Articular chondrocyte of knee joint (primary cell): ENCODE results near the gene RNF126. TPM values are rescaled to one million over a fixed set of nuclear protein-coding genes. Genes with fewer than 3 reads are reported as not detected.

Source experiments
- total RNA-seq: library from RNA; depleted of rRNA; stranded (reverse); fragments of >200 nt; gene quantifications from 2 replicates; pipeline ENCODE4 v1.2.3, GENCODE V29; 2012

Gene RNF126
- 17.9 and 21.6 TPM in 2 replicates for total RNA-seq

GRCh38 chr19:662962-663681 lies at the start of gene RNF126:
Gene RNF126 (minus strand): TSS chr19:663214. CDS start chr19:663121, 93 bp downstream.

GRCh38 chr19:708154-709143 lies 45.4 kb upstream of the RNF126 start, which contains the start of gene PALM:
Gene PALM (plus strand): TSS chr19:708935. CDS start chr19:709147, 212 bp downstream.

GRCh38 chr19:695352-695949 lies 32.4 kb upstream of the RNF126 start, which contains the start of gene PRSS57:
Gene PRSS57 (minus strand): TSS chr19:695452. CDS start chr19:695430, 22 bp downstream.

GRCh38 chr19:676339-677105 lies 13.5 kb upstream of the RNF126 start, which contains the start of gene FSTL3:
Gene FSTL3 (plus strand): TSS chr19:676392. CDS start chr19:676424, 32 bp downstream.

GRCh38 chr19:639253-640160 lies 23.5 kb downstream of the RNF126 start, which contains the start of gene FGF22:
Gene FGF22 (plus strand): TSS chr19:639879. CDS start chr19:639926, 47 bp downstream.

GRCh38 chr19:633068-633785 lies 29.8 kb downstream of the RNF126 start, which contains the start of gene POLRMT:
Gene POLRMT (minus strand): TSS chr19:633537. CDS start chr19:633512, 25 bp downstream.

Other genes with a start within 250 kb of the RNF126 start
- 0.39 and 1.4 TPM in 2 replicates for gene SHC2, start 202.2 kb downstream of the RNF126 start, total RNA-seq
- gene MADCAM1, start 166.7 kb downstream of the RNF126 start, total RNA-seq, result 0.11 and 0.13 TPM in 2 replicates
- gene TPGS1, start 155.7 kb downstream of the RNF126 start, total RNA-seq, result 25.5 and 29.0 TPM in 2 replicates
- 27.1 and 28.5 TPM in 2 replicates for gene CDC34, start 131.5 kb downstream of the RNF126 start, total RNA-seq
- gene GZMM, start 119.2 kb downstream of the RNF126 start, total RNA-seq, result not detected in 2 replicates
- 245 and 254 TPM in 2 replicates for gene BSG, start 90.6 kb downstream of the RNF126 start, total RNA-seq
- 0.76 and 0.91 TPM in 2 replicates for gene HCN2, start 73.3 kb downstream of the RNF126 start, total RNA-seq
- 15.9 and 18.4 TPM in 2 replicates for gene POLRMT, start 29.7 kb downstream of the RNF126 start, total RNA-seq
- not detected in 2 replicates for gene FGF22, start 23.3 kb downstream of the RNF126 start, total RNA-seq
- 15.9 and 33.2 TPM in 2 replicates for gene FSTL3, start 13.2 kb upstream of the RNF126 start, total RNA-seq
- gene PRSS57, start 32.2 kb upstream of the RNF126 start, total RNA-seq, result not detected in 2 replicates
- gene PALM, start 45.7 kb upstream of the RNF126 start, total RNA-seq, result 7.5 and 9.3 TPM in 2 replicates
- 0.22 and 0.26 TPM in 2 replicates for gene MISP, start 87.9 kb upstream of the RNF126 start, total RNA-seq
- 92.3 and 113 TPM in 2 replicates for gene PTBP1, start 134.2 kb upstream of the RNF126 start, total RNA-seq
- gene PLPPR3, start 158.7 kb upstream of the RNF126 start, total RNA-seq, result 0.39 and 0.76 TPM in 2 replicates
- gene AZU1, start 164.6 kb upstream of the RNF126 start, total RNA-seq, result not detected in 2 replicates
- not detected in 2 replicates for gene PRTN3, start 177.8 kb upstream of the RNF126 start, total RNA-seq
- gene ELANE, start 189.1 kb upstream of the RNF126 start, total RNA-seq, result 0.43 and 1.0 TPM in 2 replicates
- 1.9 and 2.1 TPM in 2 replicates for gene CFD, start 196.4 kb upstream of the RNF126 start, total RNA-seq
- gene MED16, start 230.0 kb upstream of the RNF126 start, total RNA-seq, result 16.5 and 20.4 TPM in 2 replicates
- not detected in 2 replicates for gene RNU6-9, start 230.3 kb upstream of the RNF126 start, total RNA-seq